C1 segment of cervical spinal cord (tissue), 14 donors: ENCODE results near the gene CYREN.
"Not testable (repeated sequence)": the region's sequence is repeated elsewhere in the genome, so short reads cannot be mapped to it uniquely, and the experiment has no call there.

Experiments
- DNase-seq, 14 donors: peaks; one replicate each; lab custom pipeline; 2025; lab: John Stamatoyannopoulos, UW

CYREN gene

DNA sequence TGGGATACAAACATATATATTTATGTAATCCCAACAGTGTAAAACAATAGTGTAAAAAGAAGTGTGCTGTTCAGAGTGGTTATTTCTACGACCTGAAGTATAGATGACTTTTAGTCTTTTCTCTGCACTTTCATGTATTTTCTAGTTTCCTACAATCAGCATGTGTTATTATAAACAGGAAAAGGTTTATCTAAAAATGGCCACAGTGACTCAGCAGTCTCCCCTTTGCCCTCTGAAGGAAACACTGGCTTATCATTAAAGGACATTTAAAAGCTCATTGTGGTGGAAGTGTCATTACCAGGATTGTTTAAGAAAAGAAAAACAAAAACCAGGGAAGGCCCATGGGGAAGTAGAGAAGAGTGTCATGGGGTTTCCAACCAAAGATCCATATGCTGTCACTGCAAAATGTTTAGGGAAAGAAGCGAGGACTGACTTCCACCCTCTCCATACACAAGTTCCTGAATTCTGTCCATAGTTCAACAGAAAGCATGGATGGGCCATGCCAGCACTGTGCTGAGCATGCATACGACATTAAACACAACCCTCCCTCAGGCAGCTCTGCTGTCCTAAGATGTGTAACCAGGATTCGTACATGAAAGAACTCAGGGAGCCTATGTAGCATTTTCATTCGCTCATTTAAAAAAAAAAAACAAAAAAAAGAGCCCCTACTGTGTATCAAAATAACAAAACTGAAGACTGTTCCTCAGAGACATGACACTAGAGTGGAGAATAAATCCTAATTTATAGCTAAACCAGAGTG lies 10.2 kb downstream of the CYREN start:
- no peak for DNase-seq

DNA sequence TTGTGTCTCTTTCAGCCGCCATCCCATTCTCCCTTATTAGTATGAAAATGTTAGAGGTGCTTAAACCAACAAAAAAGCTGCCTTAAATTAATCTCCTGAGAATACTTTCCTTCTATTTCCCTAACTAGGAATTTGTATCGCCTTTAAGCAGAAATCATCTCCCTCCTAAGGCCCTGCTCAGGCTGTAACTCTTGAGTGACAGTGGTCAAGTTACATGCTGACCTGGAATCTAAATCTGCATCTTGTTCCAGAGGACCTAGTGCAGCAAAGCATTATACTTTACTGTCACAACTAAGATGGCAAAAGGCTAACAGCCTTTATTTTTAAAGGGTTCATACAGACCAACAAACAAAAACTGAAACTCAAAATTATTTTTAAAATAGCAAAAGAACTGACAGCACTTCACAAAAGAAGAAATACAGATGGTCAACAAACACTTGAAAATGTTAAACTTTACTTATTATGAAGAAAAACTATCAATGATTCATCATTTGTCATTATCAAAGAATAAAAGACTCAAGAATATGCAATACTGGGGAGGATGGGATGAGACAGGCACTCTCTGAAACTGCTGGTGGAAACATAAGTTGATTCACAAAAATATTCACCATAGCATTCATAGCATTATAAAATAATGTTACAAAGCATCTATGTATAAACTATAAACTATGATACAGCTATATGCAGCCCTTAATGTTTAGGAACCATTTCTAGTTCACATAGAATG lies 11.0 kb downstream of the CYREN start:
- DNase-seq, result no peak

DNA sequence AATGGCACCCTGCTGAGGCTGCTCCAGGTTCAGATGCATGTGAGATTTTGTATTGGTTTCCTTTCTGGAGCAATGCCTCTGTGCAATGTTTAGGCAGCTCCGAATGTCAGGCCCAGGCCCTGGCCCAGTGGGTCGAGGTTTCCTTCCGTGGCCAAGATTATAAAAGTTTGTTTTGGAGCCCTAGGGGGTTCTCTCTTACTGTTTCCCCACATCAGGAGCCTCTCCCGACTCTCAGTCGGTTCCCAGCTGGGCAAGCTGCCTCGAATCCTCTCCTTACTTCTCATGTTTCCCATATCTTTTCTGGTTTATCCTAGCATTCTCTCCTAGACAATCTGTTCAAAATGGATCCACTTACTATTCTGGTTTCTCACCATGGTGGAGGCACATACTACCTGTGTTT lies 11.6 kb downstream of the CYREN start:
- DNase-seq, result no peak

DNA sequence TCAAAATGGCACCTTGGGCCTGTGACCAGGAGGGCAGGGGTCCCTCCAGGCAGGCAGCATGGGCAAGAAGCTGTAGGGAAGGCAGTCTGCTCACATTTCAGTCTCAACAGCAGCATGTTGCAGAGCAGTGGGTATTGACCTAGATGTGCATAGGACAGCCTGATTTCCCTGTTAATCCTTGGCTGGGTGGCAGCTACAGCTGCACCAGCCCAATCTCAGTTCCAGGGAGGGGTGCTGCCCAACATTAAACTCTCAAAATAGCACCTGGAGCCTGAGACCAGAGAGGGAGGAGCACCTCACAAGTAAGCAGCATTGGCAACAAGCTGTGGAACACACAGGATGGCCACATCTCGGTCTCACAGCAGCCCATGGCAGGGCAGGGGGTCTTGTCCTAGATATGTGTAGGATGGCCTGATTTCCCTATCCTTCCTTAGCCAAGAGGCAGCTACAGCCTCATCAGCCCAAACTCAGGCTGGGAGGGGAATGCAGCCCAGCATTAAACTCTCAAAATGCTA lies 12.3 kb downstream of the CYREN start:
- DNase-seq, result no peak

DNA sequence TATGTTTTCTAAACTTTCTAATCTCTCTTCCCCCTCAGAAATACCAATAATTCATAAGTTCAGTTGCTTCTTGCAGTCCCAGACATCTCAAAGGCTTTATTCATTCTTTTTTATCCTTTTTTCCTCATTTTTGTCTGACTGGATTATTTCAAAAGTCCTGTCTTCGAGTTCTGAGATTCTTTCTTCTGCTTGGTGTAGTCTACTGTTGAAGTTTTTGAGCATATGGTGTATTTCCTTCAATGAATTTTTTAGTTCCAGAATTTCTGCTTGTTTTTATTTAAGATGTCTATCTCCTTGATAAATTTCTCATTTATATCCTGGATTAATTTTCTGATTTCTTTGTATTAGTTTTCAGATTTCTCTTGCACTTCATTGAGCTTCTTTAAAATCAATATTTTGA lies 14.2 kb downstream of the CYREN start:
- DNase-seq, result no peak

DNA sequence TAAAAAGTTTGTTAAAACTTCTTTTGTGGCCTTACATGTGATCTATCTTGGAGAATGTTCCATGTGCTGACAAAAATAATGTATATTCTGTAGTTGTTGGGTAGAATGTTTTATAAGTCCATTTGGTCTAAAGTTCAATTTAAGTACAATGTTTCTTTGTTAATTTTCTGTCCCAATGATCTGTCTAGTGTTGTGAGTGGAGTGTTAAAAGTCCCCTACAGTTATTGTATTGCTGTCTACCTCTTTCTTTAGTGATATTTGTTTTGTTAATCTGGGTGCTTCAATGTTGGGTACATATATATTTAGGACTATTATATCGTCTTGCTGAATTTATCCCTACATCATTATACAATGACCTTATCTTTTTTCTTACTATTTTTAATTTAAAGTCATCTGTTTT lies 15.8 kb downstream of the CYREN start:
- no peak for DNase-seq

DNA sequence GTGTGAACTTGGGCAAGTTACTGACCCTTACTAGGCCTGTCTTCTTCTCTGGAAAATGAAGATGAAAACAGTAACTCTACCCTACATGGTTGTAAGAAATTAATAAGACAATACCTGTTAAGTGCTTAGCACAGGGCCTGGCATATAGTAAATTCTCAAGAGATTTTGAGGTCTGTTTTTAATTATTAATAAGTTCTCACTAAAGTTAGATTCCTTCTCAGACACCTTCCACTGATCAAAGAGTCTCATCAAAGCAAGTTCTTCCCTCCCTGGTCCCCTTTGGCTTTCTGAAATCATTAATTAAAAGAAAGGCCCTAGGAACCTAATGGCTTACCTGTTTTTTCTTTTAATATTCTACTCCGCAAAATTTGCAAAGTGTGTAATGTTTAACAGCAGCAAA lies 18.1 kb downstream of the CYREN start:
- DNase-seq, result no peak

DNA sequence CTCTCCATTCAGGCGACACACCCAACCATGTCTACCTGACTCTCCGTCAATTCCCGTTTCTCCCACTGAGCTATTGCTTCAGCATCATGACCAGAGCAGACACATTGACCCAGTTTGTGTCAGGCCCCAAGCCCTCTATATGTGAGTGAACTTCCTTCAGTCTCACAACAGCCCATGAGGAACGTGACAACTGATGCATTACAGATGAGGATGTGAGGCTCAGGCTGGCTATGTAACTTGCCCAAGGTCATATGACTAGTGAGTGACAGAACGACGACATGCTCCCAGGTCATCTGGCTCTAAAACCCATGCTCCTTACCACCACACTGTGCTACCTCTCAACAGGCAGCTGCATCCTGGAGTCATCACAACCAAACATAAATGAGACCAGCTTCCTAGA lies 19.0 kb downstream of the CYREN start:
- no peak for DNase-seq

DNA sequence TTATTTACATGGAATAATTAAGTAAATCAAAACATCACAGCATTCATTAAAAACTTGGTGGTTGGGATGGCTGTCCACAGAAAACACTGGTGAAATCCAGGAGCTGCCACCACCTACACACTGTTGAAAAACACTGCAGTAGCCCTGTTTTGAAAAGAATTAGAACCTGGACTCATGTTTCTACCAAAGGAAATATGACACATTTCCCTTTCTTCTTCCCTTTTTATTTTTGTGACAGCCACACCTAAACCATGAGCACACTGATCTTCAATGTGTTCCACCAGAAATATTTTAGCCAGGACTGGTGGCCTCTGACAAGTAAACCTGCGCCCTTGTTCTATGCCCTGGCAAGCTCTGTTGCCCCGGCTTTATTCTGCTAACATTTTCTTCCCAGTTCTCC lies 19.4 kb downstream of the CYREN start:
- DNase-seq, result no peak

DNA sequence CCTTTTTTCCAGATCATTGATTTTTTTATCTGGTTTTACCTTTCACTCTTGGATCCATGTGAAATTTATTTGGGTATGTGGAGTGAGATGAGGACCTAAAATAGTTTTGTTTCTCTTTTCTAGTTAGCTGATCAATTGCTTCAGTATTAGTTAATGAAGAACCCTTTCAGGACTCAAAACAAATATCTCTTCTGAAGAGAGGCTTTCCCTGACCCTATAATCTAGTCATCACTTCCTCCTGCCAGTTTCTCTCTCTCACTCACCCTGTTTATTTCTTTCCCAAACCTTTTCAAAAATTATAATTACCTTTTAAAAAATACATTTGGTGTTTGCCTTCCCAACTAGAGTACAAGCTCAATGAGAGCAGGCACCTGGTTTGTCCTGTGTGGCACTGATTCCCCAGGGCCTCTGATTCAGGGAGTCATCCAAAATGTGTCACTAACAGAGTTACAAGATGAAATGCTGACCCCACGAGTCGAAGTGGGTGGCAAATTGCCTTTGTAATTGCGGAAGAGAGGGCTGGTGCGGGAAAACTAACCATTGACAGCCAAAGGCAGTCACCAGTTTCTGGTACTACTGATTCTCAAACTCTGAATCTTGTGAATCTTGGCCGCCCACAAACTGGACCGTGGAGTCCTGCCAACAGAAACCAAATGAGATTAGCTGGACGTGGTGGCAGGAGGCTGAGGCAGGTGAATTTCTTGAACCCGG lies 20.3 kb downstream of the CYREN start:
- DNase-seq, result no peak

DNA sequence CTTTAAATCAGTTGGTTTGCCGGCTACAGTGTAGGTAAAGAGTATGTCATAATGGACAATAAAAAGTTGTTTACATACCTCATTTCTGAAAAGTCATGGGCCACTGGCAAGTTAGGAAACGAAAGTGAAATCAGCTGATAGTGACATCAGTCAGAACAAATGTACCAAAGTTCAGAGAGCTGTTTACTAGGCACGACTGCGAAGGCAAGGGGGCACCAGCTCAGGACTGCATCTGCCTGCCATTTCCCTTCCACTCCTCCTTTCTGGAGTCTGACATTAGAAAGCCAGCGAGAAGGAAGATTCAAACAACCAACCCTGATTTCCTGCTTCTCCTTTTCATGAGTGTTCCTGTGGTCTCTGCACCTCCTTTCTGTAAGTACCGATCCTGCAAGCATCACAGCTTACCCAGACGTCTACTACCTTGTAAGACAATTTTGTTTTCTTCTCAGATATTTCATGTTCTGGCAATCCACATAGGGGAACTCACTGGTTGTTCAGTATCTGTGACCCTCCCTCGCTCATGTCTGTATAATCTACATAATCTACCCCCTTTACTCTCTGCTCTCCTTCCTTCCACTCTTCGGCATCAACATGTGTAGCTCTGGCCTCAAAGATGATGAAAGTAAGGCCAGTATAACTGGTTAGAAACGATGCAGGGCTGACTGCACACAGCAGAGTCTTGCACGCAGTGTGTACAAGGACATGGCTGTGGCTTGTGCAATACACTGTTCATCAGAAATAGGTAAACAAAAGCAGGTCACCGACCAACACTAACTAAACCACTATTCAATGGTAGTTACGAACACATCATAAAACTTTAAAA lies 22.4 kb downstream of the CYREN start, which contains the start of gene TMEM140:
TSS of gene TMEM140 (plus strand) at position 174 of the 823 bp plus-strand sequence. CDS start 16,370 bp downstream, outside the sequence.
- peak in 8 of 14 donors; percentile 45 to 83 (median 55) for DNase-seq

DNA sequence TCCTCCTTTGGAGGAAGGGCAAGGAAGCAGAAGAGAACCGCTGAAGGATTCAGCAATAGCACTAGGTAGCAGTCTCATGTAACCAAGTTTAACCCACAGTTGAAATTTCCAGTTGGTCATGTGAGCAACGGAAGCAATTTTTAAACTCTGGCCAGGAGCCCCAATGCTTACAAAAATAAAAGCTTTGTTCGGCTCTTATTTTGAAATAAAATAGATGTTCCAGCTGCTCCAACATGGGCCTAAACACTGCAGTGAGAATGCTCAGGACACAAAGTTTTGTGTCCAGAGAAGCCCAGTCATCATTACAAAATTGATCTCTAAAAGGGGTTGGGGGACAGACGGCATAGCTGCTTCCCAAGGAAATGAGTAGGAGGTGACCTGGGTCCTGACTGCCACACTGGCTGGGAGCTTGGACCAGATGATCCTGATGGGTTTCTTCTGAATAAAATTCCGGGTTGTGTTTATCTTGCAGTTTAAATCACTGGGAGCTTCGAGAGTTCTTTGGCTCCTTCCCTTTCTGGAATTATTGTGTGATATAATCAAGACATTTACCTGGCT lies 23.1 kb downstream of the CYREN start:
- DNase-seq, result peak in 4 of 14 donors; percentile 32 to 83 (median 44)

DNA sequence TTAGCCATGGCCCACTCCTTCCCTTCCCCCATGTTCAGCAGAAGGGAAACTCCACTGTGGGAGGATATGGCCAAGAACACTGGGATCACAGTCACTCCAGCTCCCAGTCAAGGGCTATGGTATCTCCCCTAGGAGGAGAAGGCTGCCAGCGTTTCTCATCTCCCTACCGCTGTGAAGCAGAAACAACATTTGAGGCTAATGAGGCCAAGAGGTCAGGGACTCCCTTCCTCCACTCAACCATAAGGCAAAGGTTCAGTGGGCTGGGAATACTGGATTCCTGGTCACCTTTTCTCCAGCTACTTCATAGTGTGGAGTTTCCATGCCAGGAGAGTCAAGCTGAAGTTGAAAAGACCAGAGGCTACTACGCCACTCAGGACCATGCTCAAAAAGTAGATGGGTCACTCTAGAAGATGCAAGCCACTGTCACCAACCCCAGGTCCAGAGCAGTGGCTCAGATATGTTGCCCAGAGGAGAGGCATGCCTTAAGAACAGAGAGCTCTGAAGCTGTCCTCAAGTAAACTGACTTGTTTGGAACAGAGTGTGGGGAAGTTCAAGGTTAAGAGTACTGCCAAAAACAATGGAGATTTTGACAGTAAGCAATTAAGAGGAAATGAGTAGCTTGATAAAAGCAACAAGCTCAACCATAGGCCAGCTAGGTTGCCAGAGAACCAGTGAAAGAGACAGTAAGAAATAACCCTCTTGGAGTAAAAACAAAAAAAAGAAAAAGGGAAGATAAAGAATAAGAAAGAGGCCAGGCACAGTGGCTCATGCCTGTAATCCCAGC lies 26.4 kb downstream of the CYREN start:
- no peak for DNase-seq

DNA sequence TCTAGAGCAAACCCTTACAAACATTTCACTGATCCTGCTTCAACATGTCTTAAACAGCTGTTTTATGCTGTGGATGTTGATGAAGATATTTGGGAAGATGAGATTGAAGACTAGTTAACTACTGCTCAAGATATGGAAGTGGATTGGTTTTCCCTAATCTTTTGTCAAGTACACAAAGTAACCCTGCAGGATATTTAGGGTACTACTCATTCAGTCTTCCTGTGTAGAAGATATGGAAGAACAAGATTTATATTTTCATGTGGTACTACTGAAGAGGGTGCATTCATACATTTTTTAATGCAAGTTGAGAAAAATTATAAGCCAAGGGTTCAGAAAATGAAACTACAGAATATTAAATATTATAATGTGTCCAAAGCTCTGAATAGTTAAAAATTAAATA lies 40.9 kb downstream of the CYREN start:
- no peak for DNase-seq

DNA sequence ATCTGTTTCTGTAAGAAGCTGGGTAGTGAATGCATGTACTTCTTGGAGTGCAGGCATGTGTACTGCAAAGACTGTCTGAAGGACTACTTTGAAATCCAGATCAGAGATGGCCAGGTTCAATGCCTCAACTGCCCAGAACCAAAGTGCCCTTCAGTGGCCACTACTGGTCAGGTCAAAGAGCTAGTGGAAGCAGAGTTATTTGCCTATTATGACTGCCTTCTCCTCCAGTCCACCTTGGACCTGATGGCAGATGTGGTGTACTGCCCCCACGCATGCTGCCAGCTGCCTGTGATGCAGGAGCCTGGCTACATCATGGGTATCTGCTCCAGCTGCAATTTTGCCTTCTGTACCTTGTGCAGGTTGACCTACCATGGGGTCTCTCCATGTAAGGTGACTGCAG lies 41.6 kb downstream of the CYREN start:
- DNase-seq, result no peak

DNA sequence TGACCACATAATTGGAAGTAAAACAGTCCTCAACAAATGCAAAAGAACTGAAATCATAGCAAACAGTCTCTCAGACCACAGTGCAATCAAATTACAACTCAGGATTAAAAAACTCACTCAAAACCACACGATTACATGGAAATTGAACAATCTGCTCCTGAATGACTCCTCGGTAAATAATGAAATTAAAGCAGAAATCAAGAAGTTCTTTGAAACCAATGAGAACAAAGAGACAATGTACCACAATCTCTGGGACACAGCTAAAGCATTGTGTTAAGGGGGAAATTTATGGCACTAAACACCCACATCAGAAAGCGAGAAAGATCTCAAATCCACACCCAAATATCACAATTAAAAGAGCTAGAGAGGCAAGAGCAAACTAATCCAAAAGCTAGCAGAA lies 45.9 kb downstream of the CYREN start:
- DNase-seq, result not testable (repeated sequence)

DNA sequence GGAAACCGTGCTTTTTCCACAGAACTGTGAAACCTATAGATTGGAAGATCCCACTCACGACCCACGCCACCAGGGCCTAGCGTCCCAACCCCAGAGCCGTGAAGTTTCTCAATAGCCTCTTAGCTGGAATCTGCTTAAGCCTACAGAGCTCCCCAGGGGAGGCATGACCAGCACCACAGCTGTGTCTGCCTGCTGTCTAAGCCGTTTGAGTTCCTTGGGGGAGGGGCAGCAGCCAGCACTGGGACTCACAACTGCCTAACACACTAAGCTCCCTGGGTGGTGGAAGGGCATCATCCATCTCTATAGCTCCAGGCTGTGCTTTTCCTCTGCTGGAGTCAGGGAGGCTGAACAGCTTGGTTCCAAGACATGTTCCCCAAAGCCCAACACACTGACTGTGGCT lies 48.6 kb downstream of the CYREN start:
- DNase-seq, result no peak

DNA sequence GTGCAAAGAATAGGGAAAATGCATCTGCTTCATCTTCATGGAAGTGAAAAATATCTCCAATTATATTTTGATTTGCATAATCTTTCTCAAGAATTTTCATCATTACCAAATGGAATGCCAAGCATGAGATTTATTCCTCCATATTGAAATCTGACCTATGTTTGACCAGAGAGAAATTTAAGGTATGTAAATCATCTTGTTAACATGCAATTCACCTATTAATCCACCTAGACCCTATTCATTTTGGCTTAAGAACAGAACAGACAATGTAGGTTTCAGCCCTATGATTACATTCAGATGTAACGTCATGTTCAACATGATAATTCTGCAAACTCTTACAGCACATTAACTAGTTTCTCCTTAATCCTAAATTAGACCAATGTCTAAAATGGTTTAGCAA lies 53.4 kb downstream of the CYREN start:
- no peak for DNase-seq
